Measurements from ENCODE around the gene CAMSAP2.

The CAMSAP2 gene

GRCh38 chr1:200738327-200738948 lies at the start of gene CAMSAP2:
Gene CAMSAP2 (plus strand): TSS chr1:200738893. CDS start chr1:200739828, 935 bp downstream.
- no peak for TF ChIP-seq CTCF (IDR thresholded peaks at IDR 0.05; ENCODE audit: low read length, missing control alignments)
- H3K4me3 ChIP-seq (replicated peaks; ENCODE audit: low read depth, low read length): peak within 1 kb of the TSS; percentile 72
- peak; percentile 93 for DNase-seq (ENCODE audit: low read depth)

- DNase-seq (ENCODE audit: low read depth): no peak
- no peak overlapping the region for H3K4me3 ChIP-seq (replicated peaks; ENCODE audit: low read depth, low read length)
- TF ChIP-seq CTCF (IDR thresholded peaks at IDR 0.05; ENCODE audit: low read length, missing control alignments): no peak
Measured at GRCh38 chr1:200692316-200692715, 46.4 kb upstream of the CAMSAP2 start.

- H3K4me3 ChIP-seq (replicated peaks; ENCODE audit: low read depth, low read length): no peak overlapping the region
- TF ChIP-seq CTCF (IDR thresholded peaks at IDR 0.05; ENCODE audit: low read length, missing control alignments): no peak
- no peak for DNase-seq (ENCODE audit: low read depth)
Measured at GRCh38 chr1:200693327-200693726, 45.4 kb upstream of the CAMSAP2 start.

- no peak overlapping the region for H3K4me3 ChIP-seq (replicated peaks; ENCODE audit: low read depth, low read length)
- no peak for TF ChIP-seq CTCF (IDR thresholded peaks at IDR 0.05; ENCODE audit: low read length, missing control alignments)
- no peak for DNase-seq (ENCODE audit: low read depth)
Measured at GRCh38 chr1:200694738-200695137, 44.0 kb upstream of the CAMSAP2 start.

GRCh38 chr1:200699871-200700270 lies 38.8 kb upstream of the CAMSAP2 start:
- H3K4me3 ChIP-seq (replicated peaks; ENCODE audit: low read depth, low read length): no peak overlapping the region
- TF ChIP-seq CTCF (IDR thresholded peaks at IDR 0.05; ENCODE audit: low read length, missing control alignments): no peak
- no peak for DNase-seq (ENCODE audit: low read depth)

- DNase-seq (ENCODE audit: low read depth): no peak
- no peak for TF ChIP-seq CTCF (IDR thresholded peaks at IDR 0.05; ENCODE audit: low read length, missing control alignments)
- no peak overlapping the region for H3K4me3 ChIP-seq (replicated peaks; ENCODE audit: low read depth, low read length)
Measured at GRCh38 chr1:200704986-200705500, 33.6 kb upstream of the CAMSAP2 start.
